ENCODE data around the gene NAP1L3.

NAP1L3 gene

DNA sequence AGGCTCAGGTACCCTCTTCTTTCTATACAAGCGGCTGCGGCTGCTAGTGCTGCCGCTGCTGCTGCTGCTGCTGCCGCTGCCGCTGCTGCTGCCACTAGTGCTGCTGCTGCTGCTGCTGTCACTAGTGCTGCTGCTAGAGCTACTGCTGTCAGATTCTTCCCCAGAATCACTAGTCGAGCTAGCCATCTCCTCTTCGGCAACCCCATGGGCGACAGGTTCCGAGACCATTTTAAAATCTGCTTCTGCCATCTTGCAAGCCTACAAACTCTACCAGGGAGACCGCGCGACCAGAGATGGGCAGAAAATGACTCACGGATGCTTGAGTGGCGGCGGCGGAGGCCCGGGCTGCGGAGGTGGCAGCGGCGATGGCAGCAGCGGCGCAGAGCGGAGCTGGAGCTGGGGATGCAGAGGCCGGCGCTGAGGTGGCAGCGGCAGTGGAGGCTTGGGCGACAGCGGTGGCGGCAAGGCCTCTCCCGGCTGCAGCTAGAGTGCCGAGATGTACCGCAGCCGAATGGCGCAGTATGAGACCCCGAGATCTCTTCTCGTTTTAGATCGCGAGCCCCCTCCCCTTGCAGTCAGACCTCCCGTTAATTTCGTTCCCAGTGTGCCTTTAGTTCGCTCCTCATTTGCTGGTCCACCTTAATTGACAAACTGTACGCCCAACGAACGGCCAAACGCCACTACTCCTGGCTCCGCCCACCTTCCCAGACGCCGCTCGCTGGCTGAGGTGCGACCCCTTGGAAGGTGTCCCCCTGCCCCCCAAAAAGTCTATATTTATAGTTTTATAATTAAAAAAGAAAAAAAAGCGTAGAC lies at the start of gene NAP1L3:
Gene NAP1L3 (minus strand): TSS at position 523 of the 813 bp plus-strand sequence. CDS start 274 bp downstream, at position 249.
- peak; percentile 37 for DNase-seq

DNA sequence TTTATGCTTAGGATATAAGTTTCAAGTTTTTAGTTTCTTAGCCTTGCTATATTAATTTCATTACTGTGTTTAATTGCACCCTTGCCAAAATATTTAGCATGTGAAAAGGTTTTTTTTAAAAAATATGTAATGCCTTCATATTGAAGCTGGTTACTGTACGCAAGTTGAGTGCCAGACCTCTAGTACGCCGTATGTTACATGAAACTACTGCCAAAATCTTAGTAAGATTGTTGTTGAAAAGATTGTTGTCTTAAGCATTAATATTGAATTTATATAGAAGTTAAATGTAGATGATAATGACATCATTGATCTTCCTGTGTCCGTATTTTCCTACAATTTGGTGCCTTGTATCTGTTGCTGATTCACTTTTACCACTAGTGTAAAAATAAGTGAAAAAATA lies 37.7 kb upstream of the NAP1L3 start:
- no peak for DNase-seq

DNA sequence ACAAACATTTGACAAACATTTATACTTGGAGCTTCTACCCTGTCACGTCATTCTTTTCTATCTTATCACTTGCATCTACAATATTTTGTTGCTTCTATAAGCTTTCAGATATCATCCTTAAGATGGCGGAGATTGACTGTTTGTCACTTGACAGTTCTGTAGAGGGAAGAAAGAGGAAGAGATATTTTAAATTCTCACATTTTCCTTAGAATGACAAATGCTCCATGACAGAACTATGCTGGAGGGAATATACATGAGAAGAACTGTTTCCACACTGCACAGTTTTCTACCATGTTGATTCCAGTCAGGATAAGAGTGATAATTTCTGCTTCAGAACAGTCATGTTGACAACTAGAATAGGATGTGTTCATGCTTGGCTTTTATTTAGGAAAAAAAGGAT lies 30.3 kb upstream of the NAP1L3 start:
- DNase-seq: no peak

DNA sequence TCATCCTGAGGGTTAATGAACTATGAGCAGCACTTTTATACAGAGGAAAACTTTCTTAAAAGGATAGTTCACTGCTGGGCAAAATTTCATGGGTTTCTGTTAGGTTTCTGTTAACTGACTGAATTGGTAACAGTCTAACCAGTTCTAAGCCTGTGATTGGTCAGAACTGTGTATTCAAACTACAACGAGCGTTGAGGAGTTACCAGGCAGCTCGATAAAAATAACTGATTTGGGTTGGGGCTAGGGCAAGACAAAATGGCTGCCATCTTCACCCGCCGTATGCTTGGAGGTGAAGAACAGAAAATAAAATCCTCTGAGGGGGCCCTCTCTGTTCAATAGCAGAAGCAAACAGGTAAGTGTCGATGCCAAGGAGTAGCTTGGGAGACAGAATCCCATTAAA lies 22.6 kb upstream of the NAP1L3 start:
- no peak for DNase-seq

DNA sequence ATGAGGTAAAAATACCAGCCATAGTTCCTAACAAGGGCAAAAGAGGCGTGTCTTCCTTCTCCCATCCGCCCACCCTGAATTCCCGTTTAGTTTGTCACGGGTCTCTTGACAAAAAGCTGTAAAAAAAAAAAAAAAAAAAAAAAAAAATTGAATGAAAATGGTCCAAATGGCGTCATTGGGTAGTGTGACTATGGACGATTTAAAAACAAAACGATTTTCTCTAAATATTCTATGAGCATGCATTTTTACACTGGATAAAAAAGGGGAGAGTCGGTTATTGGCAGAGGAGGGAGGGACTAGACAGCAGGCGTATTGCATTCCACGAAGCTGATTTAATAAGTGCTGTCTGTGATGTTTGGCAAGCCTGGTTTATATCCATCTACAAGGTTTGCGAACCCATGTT lies 492 bp upstream of the NAP1L3 start, which contains the start of gene FAM133A:
Gene FAM133A (plus strand): TSS at position 338 of the 403 bp plus-strand sequence. CDS start 35,214 bp downstream, outside the sequence.
- no peak for DNase-seq

GRCh38 chrX:93660575-93660974 lies 12.8 kb downstream of the NAP1L3 start:
- no peak for DNase-seq

DNA sequence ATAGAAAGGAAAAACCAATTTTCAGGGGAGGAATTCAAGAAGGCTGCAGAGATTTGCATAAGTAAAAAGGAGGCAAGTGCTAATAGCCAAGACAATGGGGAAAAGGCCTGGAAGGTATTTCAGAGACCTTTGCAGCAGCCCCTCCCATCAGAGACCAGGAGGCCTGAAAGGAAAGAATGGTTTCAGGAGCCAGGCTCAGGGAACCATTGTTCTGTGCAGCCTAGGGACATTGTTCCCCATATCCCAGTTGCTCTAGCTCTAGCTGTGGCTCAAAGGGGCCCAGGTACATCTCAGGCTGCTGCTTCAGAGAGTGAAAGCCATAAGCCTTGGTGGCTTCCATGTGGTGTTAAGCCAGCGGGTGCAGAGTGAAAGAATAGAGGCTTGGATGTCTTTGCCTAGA lies 24.0 kb downstream of the NAP1L3 start:
- no peak for DNase-seq

DNA sequence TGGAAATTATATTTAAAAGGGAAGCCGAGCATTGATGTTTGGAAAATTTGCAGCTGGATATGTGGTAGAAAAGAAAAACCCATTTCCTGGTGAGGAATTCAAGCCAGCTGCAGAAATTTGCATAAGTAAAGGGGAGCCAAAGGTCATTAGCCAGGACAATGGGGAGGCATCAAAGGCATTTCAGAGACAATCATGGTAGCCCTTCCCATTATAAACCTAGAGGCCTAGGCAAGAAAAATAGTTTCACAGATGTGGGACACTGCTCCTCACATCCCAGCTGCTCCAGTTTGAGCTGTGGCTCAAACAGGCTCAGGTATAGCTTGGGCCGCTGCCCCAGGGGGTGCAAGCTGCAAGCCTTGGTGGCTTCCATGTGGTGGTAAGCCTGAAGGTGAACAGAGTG lies 35.8 kb downstream of the NAP1L3 start:
- DNase-seq: no peak

Measured in activated effector memory CD4-positive, alpha-beta T cell treated with Interleukin-2 at 50 U/mL for 16 hours (primary cell).